ENCODE data around the gene CCDC195.
"Not testable (repeated sequence)": the region's sequence is repeated elsewhere in the genome, so short reads cannot be mapped to it uniquely, and the experiment has no call there.

Gene CCDC195

GRCh38 chr2:224689539-224689938 lies 26.6 kb downstream of the CCDC195 start:
- no peak for DNase-seq

- no peak for DNase-seq
Measured at GRCh38 chr2:224688997-224689396, 27.2 kb downstream of the CCDC195 start.

GRCh38 chr2:224687156-224687555 lies 29.0 kb downstream of the CCDC195 start:
- DNase-seq: no peak

GRCh38 chr2:224685121-224685520 lies 31.0 kb downstream of the CCDC195 start:
- DNase-seq: no peak

- DNase-seq: no peak
Measured at GRCh38 chr2:224682134-224682533, 34.0 kb downstream of the CCDC195 start.

- no peak for DNase-seq
Measured at GRCh38 chr2:224671731-224672130, 44.4 kb downstream of the CCDC195 start.

GRCh38 chr2:224670203-224670602 lies 46.0 kb downstream of the CCDC195 start:
- DNase-seq: no peak

- no peak for DNase-seq
Measured at GRCh38 chr2:224669449-224669848, 46.7 kb downstream of the CCDC195 start.

GRCh38 chr2:224668123-224668909 lies 47.8 kb downstream of the CCDC195 start:
- no peak for DNase-seq

GRCh38 chr2:224666951-224667553 lies 49.1 kb downstream of the CCDC195 start:
- no peak for DNase-seq

- DNase-seq: not testable (repeated sequence)
Measured at GRCh38 chr2:224663322-224663721, 52.8 kb downstream of the CCDC195 start.

GRCh38 chr2:224661708-224662107 lies 54.5 kb downstream of the CCDC195 start:
- not testable (repeated sequence) for DNase-seq

GRCh38 chr2:224659714-224660113 lies 56.5 kb downstream of the CCDC195 start:
- DNase-seq: no peak

GRCh38 chr2:224658780-224659405 lies 57.3 kb downstream of the CCDC195 start:
- DNase-seq: no peak

GRCh38 chr2:224657349-224657748 lies 58.8 kb downstream of the CCDC195 start:
- DNase-seq: no peak

GRCh38 chr2:224655006-224655537 lies 61.1 kb downstream of the CCDC195 start:
- DNase-seq: no peak

Measured in stimulated activated naive CD4-positive, alpha-beta T cell (primary cell).